HepG2 (cell line): ENCODE results near the gene LYPLA2. TPM values are rescaled to one million over a fixed set of nuclear protein-coding genes. Genes with fewer than 3 reads are reported as not detected.
A peak's percentile ranks its signal among the peaks of the same experiment; 100 is the strongest.

Experiments
- ATAC-seq: fragments of 200-7000 bp; cut with Tn5 transposase; 3 replicates; pipeline ENCODE4 v1.9.1; 2020; ENCODE audit warnings: mild to moderate bottlenecking, moderate library complexity
- BruUV-seq: library from RNA; stranded (reverse); fragments of 400-500 nt; replicated peaks from 2 replicates; lab custom pipeline; 2021; lab: Mats Ljungman, UMichigan
- CTCF ChIA-PET: fragments of 300-600 bp; formaldehyde crosslinking; extraction: SDS; loops from one replicate; lab custom pipeline; 2021; ENCODE audit warnings: low total read pairs, inconsistent platforms, low intra/inter-chr PET ratio; lab: Yijun Ruan, JAX
- POLR2A ChIA-PET: fragments of 350-600 bp; sonication (Branson Sonifier 250); formaldehyde crosslinking; loops from one replicate; lab custom pipeline; 2020; ENCODE audit warnings: antibody characterized with exemption, inconsistent platforms; lab: Yijun Ruan, JAX
- DNase-seq: peaks from one replicate; pipeline ENCODE4 v3.0.0-alpha.2; 2015; ENCODE audit warnings: low spot score
- FAIRE-seq: peaks from 3 replicates; lab custom pipeline; 2011; peaks lifted over from hg19 to GRCh38; lab: Jason Lieb, UNC
- H2AFZ ChIP-seq: one replicate; pipeline ENCODE4 v1.6.1; 2011; ENCODE audit warnings: low read length, inconsistent platforms
- H3K27ac ChIP-seq: fragments of 300-600 bp; 3 replicates; pipeline ENCODE4 v1.8.0; 2011; ENCODE audit warnings: mixed run types, mild to moderate bottlenecking, mixed read lengths, low read length, inconsistent platforms; ENCODE audit not compliant: insufficient read depth; ENCODE audit errors: extremely low read length
- H3K27me3 ChIP-seq, 2 experiments: fragments of 200-600 bp in 1 of 2; 2 replicates in 1 of 2; 3 replicates in 1 of 2; pipeline versions ENCODE4 v1.6.0 to v1.8.0; 2011; ENCODE audit warnings: low read length in 2 of 2, mild to moderate bottlenecking in 2 of 2, moderate library complexity in 2 of 2, inconsistent platforms in 1 of 2; ENCODE audit not compliant: insufficient read depth in 2 of 2, control insufficient read depth in 1 of 2
- H3K36me3 ChIP-seq, 2 experiments: fragments of 200-600 bp in 1 of 2; replicated peaks in 1 of 2; 2 replicates in 1 of 2; 3 replicates in 1 of 2; pipeline versions ENCODE4 v1.5.1 to v1.8.0; 2011; ENCODE audit warnings: low read length in 2 of 2, inconsistent platforms in 1 of 2; ENCODE audit not compliant: insufficient read depth in 2 of 2, control insufficient read depth in 1 of 2
- H3K4me1 ChIP-seq: 2 replicates; pipeline ENCODE4 v1.5.1; 2012; ENCODE audit warnings: low read length, inconsistent platforms; ENCODE audit not compliant: insufficient read depth
- H3K4me2 ChIP-seq: 2 replicates; pipeline ENCODE4 v1.6.0; 2011; ENCODE audit warnings: low read depth, low read length, inconsistent platforms
- H3K4me3 ChIP-seq, 3 experiments: fragments of 200-600 bp in 1 of 3; sonication (generic), shearing (Covaris generic) in 1 of 3; replicated peaks in 1 of 3; 2 replicates each; pipeline ENCODE4 v1.5.1; 2011 to 2016; ENCODE audit warnings: low read length in 3 of 3, inconsistent platforms in 2 of 3, low read depth in 2 of 3, mild to moderate bottlenecking in 2 of 3, control low read depth in 1 of 3, mixed read lengths in 1 of 3; ENCODE audit not compliant: insufficient read depth in 1 of 3
- H3K79me2 ChIP-seq: one replicate; pipeline ENCODE4 v1.6.1; 2011; ENCODE audit warnings: low read length, inconsistent platforms; ENCODE audit not compliant: insufficient read depth
- H3K9ac ChIP-seq: 2 replicates; pipeline ENCODE4 v1.6.0; 2011; ENCODE audit warnings: mild to moderate bottlenecking, low read depth, low read length, inconsistent platforms; ENCODE audit not compliant: insufficient read depth
- H3K9me3 ChIP-seq: 2 replicates; pipeline ENCODE4 v1.5.1; 2012; ENCODE audit warnings: mild to moderate bottlenecking, low read length
- H4K20me1 ChIP-seq: 2 replicates; pipeline ENCODE4 v1.6.0; 2011; ENCODE audit warnings: inconsistent platforms, mild to moderate bottlenecking, low read length, moderate library complexity; ENCODE audit not compliant: insufficient read depth
- ARNT ChIP-seq: fragments of 450-650 bp; IDR thresholded peaks from 2 replicates; pipeline ENCODE4 v1.6.1; 2017
- CEBPG ChIP-seq: IDR thresholded peaks from 2 replicates; pipeline ENCODE4 v1.6.1; 2016
- HINFP ChIP-seq: sonication (generic); formaldehyde crosslinking; IDR thresholded peaks from 2 replicates; pipeline ENCODE4 v1.4.0; 2020; ENCODE audit warnings: low read depth, mild to moderate bottlenecking, missing genetic modification reagents
- KLF16 ChIP-seq, 2 experiments: sonication (generic) in 1 of 2; formaldehyde crosslinking in 1 of 2; IDR thresholded peaks; 2 replicates each; pipeline versions ENCODE4 v1.6.1 to v1.8.0; 2016 to 2023; ENCODE audit warnings: missing genetic modification reagents in 2 of 2, missing compliant biosample characterization in 1 of 2
- MTA1 ChIP-seq: sonication (generic); formaldehyde crosslinking; IDR thresholded peaks from 2 replicates; pipeline ENCODE4 v1.4.0; 2020; ENCODE audit warnings: missing genetic modification reagents, mild to moderate bottlenecking, borderline replicate concordance
- SMARCE1 ChIP-seq: fragments of 450-650 bp; IDR thresholded peaks from 2 replicates; pipeline ENCODE4 v1.6.1; 2017; ENCODE audit warnings: borderline replicate concordance
- SRY ChIP-seq: sonication (generic); formaldehyde crosslinking; IDR thresholded peaks from 2 replicates; pipeline ENCODE4 v1.8.0; 2022; ENCODE audit warnings: mild to moderate bottlenecking, missing genetic modification reagents
- TAF1 ChIP-seq: sonication (generic); formaldehyde crosslinking; IDR thresholded peaks from 2 replicates; pipeline ENCODE4 v1.4.0; 2020; ENCODE audit warnings: missing genetic modification reagents
- ZBTB4 ChIP-seq: sonication (generic); formaldehyde crosslinking; IDR thresholded peaks from 2 replicates; pipeline ENCODE4 v1.4.0; 2020; ENCODE audit warnings: missing genetic modification reagents, mild to moderate bottlenecking, borderline replicate concordance
- ZNF263 ChIP-seq: sonication (generic); formaldehyde crosslinking; IDR thresholded peaks from 2 replicates; pipeline ENCODE4 v1.4.0; 2020; ENCODE audit warnings: missing genetic modification reagents
- ZNF460 ChIP-seq: sonication (generic); formaldehyde crosslinking; IDR thresholded peaks from 2 replicates; pipeline ENCODE4 v1.5.1; 2020; ENCODE audit warnings: missing genetic modification reagents, mild to moderate bottlenecking, borderline replicate concordance
- ZNF746 ChIP-seq: sonication (generic); formaldehyde crosslinking; IDR thresholded peaks from 2 replicates; pipeline ENCODE4 v1.8.0; 2022; ENCODE audit warnings: mild to moderate bottlenecking, missing genetic modification reagents
- WGBS: methylation state at CpG from one replicate; pipeline ENCODE4 v1.1.6; 2017; ENCODE audit warnings: low lambda C conversion rate; 5-methylcytosine and 5-hydroxymethylcytosine counted together
- in situ Hi-C: cut with HindIII; loops from 2 replicates; pipeline ENCODE4 v1.10.0; 2017; ENCODE audit warnings: low pct_unique_long_range_greater_than_20kb; ENCODE audit not compliant: extremely low pct_ligation_motif_present
- intact Hi-C: fragments of 100-400 bp; cut with micrococcal nuclease; formaldehyde crosslinking; loops from one replicate; pipeline ENCODE4 v1.10.0; 2022; ENCODE audit not compliant: unreplicated experiment
- polyA plus RNA-seq, 8 experiments: library from polyadenylated mRNA; depleted of rRNA in 3 of 8; stranded (reverse) in 7 of 8; unstranded in 1 of 8; fragments of >200 nt; fragmentation: Illumina TruSeq in 4 of 8; extraction: Trizol in 4 of 8; gene quantifications; 2 replicates each; pipeline versions ENCODE4 v1.2.1 to v1.2.3, GENCODE V29; 2011 to 2016; ENCODE audit warnings: low read depth in 4 of 8, missing spikeins in 1 of 8, mixed read lengths in 1 of 8; ENCODE audit not compliant: insufficient read depth in 1 of 8
- total RNA-seq, 5 experiments: library from RNA; depleted of rRNA; stranded (reverse); fragments of >200 nt; fragmentation: Illumina TruSeq; extraction: Trizol; gene quantifications; 2 replicates each; pipeline ENCODE4 v1.2.3, GENCODE V29; 2016; ENCODE audit warnings: low read depth in 1 of 5
- TF ChIP-seq, protein P1 (sequence below): sonication (generic); formaldehyde crosslinking; IDR thresholded peaks from 2 replicates; pipeline ENCODE4 v1.4.0; 2020; ENCODE audit warnings: missing genetic modification reagents
- TF ChIP-seq, protein P2 (sequence below): sonication (generic); formaldehyde crosslinking; IDR thresholded peaks from 2 replicates; pipeline ENCODE4 v1.5.1; 2020; ENCODE audit warnings: missing genetic modification reagents, mild to moderate bottlenecking, borderline replicate concordance

LYPLA2 gene
- total and polyA plus RNA-seq, 2 of the 13 experiments (the other 11 are each of a cell fraction or from before 2014, with no cell fraction given), result 72.1 to 73.2 TPM

DNA sequence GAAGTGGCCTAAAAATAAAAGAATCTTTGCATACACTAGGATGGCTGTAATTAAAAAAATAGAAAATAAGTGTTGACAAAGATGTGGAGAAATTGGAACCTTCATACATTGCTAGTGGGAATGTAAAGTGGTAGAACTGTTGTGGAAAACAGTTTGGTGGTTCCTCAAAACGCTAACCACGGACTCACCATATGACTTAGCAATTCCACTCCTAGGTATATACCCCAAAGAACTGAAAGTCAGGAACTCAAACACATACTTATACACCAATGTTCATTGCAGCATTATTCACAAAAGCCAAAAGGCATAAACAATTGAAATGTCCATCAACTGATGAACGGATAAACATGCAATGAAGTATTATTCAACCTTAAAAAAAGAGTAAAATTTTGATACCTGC is 45.1 kb downstream of the LYPLA2 start (continued):
- no peak for TF ChIP-seq ZNF460 (CRISPR knock-in tag)
- TF ChIP-seq SMARCE1, result no peak
- TF ChIP-seq ARNT, result no peak
- TF ChIP-seq SRY (CRISPR knock-in tag), result no peak
- no peak for TF ChIP-seq CEBPG (CRISPR knock-in tag)
- no peak for TF ChIP-seq ZBTB4
- no peak for TF ChIP-seq ZNF746 (CRISPR knock-in tag)
- TF ChIP-seq, protein P1, sequence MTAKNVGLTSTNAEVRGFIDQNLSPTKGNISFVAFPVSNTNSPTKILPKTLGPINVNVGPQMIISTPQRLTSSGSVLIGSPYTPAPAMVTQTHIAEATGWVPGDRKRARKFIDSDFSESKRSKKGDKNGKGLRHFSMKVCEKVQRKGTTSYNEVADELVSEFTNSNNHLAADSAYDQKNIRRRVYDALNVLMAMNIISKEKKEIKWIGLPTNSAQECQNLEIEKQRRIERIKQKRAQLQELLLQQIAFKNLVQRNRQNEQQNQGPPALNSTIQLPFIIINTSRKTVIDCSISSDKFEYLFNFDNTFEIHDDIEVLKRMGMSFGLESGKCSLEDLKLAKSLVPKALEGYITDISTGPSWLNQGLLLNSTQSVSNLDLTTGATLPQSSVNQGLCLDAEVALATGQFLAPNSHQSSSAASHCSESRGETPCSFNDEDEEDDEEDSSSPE (CRISPR knock-in tag), result no peak

DNA sequence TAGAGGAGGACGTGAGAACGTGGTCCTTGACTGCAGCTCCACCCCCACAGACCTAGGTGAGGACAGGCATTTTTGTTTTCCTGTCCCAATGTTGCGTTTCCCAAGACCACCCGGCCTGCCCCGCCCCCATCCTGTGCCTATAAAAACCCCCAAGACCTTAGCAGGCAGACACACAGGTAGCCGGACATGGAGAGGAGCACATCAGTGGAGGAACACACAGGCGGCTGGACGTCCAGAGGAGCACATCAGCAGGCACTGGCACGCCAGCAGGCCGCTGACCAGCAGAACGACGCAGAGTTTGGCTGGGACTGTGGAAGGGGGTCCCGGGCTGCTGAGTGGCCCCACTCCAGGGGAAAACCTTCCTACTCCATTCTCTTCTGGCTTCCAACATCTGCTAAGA is 47.0 kb downstream of the LYPLA2 start:
- ChIA-PET POLR2A (interaction anchor here (2.5 kb wide), 1 partner anchor 13 kb away, joined by 12 read pairs; the partner anchor contains the start of gene HMGCL), CTCF (no interaction called here)
- H3K36me3 ChIP-seq, result no peaks in the 10 kb centered on the region
- H3K4me3 ChIP-seq, result peak overlapping the region; percentile 47 to 71 (median 48); a peak in 5 of 6 replicates
- H3K9me3 ChIP-seq, result no peaks in the 10 kb centered on the region
- H3K9ac ChIP-seq, result peak overlapping the region; percentile 45; the same call in 1 of the 2 replicates
- no peak overlapping the region for H2AFZ ChIP-seq
- no peaks in the 10 kb centered on the region for H3K79me2 ChIP-seq
- 2% methylated on average over 11 of the region's 13 CpGs for WGBS
- no TSS peak for BruUV-seq
- intact Hi-C loops (no loop called here), in situ Hi-C loops (no loop called here)
- peak overlapping the region; percentile 95 for H3K4me2 ChIP-seq
- H3K27me3 ChIP-seq, result peaks cover 0 to 6% of the 10 kb centered on the region in 2 experiments; a peak in 3 of 5 replicates
- FAIRE-seq (no peak), ATAC-seq (peak; percentile 74), DNase-seq (no peak)
- H3K4me1 ChIP-seq, result peaks cover 22% of the 10 kb centered on the region
- no peak overlapping the region for H3K27ac ChIP-seq
- no peaks in the 10 kb centered on the region for H4K20me1 ChIP-seq
- no peak for TF ChIP-seq KLF16 (CRISPR knock-in tag; IDR thresholded peaks at IDR 0.05)
- peak; percentile 83 for TF ChIP-seq ZNF263
- TF ChIP-seq MTA1 (CRISPR knock-in tag), result no peak
- TF ChIP-seq, protein P2, sequence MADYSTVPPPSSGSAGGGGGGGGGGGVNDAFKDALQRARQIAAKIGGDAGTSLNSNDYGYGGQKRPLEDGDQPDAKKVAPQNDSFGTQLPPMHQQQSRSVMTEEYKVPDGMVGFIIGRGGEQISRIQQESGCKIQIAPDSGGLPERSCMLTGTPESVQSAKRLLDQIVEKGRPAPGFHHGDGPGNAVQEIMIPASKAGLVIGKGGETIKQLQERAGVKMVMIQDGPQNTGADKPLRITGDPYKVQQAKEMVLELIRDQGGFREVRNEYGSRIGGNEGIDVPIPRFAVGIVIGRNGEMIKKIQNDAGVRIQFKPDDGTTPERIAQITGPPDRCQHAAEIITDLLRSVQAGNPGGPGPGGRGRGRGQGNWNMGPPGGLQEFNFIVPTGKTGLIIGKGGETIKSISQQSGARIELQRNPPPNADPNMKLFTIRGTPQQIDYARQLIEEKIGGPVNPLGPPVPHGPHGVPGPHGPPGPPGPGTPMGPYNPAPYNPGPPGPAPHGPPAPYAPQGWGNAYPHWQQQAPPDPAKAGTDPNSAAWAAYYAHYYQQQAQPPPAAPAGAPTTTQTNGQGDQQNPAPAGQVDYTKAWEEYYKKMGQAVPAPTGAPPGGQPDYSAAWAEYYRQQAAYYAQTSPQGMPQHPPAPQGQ (CRISPR knock-in tag), result 0 out of 2 replicates have a peak, but pooled peaks have one; percentile 17
- TF ChIP-seq HINFP (CRISPR knock-in tag), result no peak
- TF ChIP-seq TAF1 (CRISPR knock-in tag), result no peak
